SK-N-SH (cell line): ENCODE measurements around the gene NEURL1. TPM values are rescaled to one million over a fixed set of nuclear protein-coding genes. Genes with fewer than 3 reads are reported as not detected.
A peak's percentile ranks its signal among the peaks of the same experiment; 100 is the strongest.

Experiments
- CTCF ChIA-PET: fragments of 300-600, 350-600 bp; formaldehyde crosslinking; extraction: SDS; loops from one replicate; lab custom pipeline; 2021; lab: Yijun Ruan, JAX
- POLR2A ChIA-PET: fragments of 350-600 bp; sonication (Branson Sonifier 250); formaldehyde crosslinking; extraction: SDS; loops from one replicate; lab custom pipeline; 2020; ENCODE audit warnings: antibody characterized with exemption, inconsistent platforms; lab: Yijun Ruan, JAX
- DNase-seq: peaks from one replicate; pipeline ENCODE4 v3.0.0; 2012
- H2AFZ ChIP-seq: fragments of 200-600 bp; sonication (generic); 2 replicates; pipeline ENCODE4 v1.8.1; 2016; ENCODE audit warnings: antibody characterized with exemption, mild to moderate bottlenecking, low read depth
- H3F3A ChIP-seq: fragments of 200-600 bp; sonication (generic); replicated peaks from 2 replicates; pipeline ENCODE3; 2016; ENCODE audit warnings: antibody characterized with exemption, mild to moderate bottlenecking; ENCODE audit not compliant: insufficient read depth
- H3K27ac ChIP-seq, 2 experiments: fragments of 200-500 bp in 1 of 2; fragments of 200-600 bp in 1 of 2; sonication (Bioruptor generic) in 1 of 2; sonication (generic), shearing (Covaris generic) in 1 of 2; 2 replicates each; pipeline versions ENCODE4 v1.5.1 to v1.6.1; 2014 to 2016; ENCODE audit warnings: low read depth in 2 of 2, inconsistent platforms in 1 of 2, low read length in 1 of 2, mild to moderate bottlenecking in 1 of 2, mixed read lengths in 1 of 2
- H3K27me3 ChIP-seq: fragments of 200-600 bp; sonication (generic), shearing (Covaris generic); 2 replicates; pipeline ENCODE4 v1.6.1; 2016; ENCODE audit warnings: mixed run types; ENCODE audit not compliant: insufficient read depth
- H3K36me3 ChIP-seq, 2 experiments: fragments of 200-500 bp in 1 of 2; fragments of 200-600 bp in 1 of 2; sonication (Bioruptor generic) in 1 of 2; sonication (generic) in 1 of 2; replicated peaks in 1 of 2; 2 replicates each; pipeline versions ENCODE3 to v1.5.1; 2014 to 2016; ENCODE audit warnings: low read length in 1 of 2, mild to moderate bottlenecking in 1 of 2; ENCODE audit not compliant: insufficient read depth in 2 of 2, control insufficient read depth in 1 of 2
- H3K4me1 ChIP-seq, 2 experiments: fragments of 200-500 bp in 1 of 2; fragments of 200-600 bp in 1 of 2; sonication (Bioruptor generic) in 1 of 2; sonication (generic), shearing (Covaris generic) in 1 of 2; 2 replicates each; pipeline versions ENCODE4 v1.5.1 to v1.6.1; 2014 to 2016; ENCODE audit warnings: low read depth in 1 of 2, low read length in 1 of 2, mixed run types in 1 of 2; ENCODE audit not compliant: insufficient read depth in 2 of 2, control insufficient read depth in 1 of 2
- H3K4me2 ChIP-seq: fragments of 200-600 bp; sonication (generic), shearing (Covaris generic); 2 replicates; pipeline ENCODE4 v1.6.1; 2017; ENCODE audit warnings: mixed run types
- H3K4me3 ChIP-seq, 2 experiments: fragments of 200-500 bp in 1 of 2; fragments of 200-600 bp in 1 of 2; sonication (Bioruptor generic) in 1 of 2; sonication (generic), shearing (Covaris generic) in 1 of 2; 2 replicates each; pipeline versions ENCODE4 v1.5.1 to v1.8.1; 2014 to 2016; ENCODE audit warnings: low read depth in 2 of 2, inconsistent platforms in 1 of 2, low read length in 1 of 2, mild to moderate bottlenecking in 1 of 2, mixed read lengths in 1 of 2, moderate library complexity in 1 of 2
- H3K79me2 ChIP-seq: fragments of 200-600 bp; sonication (generic); 2 replicates; pipeline ENCODE4 v1.8.1; 2017; ENCODE audit warnings: mild to moderate bottlenecking; ENCODE audit not compliant: insufficient read depth
- H3K9ac ChIP-seq: fragments of 200-600 bp; sonication (generic); 2 replicates; pipeline ENCODE4 v1.6.1; 2017; ENCODE audit warnings: mixed run types
- H3K9me2 ChIP-seq: fragments of 200-600 bp; sonication (generic); 2 replicates; pipeline ENCODE4 v1.6.1; 2017; ENCODE audit warnings: mixed run types
- H3K9me3 ChIP-seq: fragments of 200-600 bp; sonication (generic); 2 replicates; pipeline ENCODE4 v1.6.1; 2017; ENCODE audit warnings: mixed run types, mild to moderate bottlenecking, moderate library complexity
- H4K20me1 ChIP-seq: fragments of 200-600 bp; sonication (generic); 2 replicates; pipeline ENCODE4 v1.6.1; 2017; ENCODE audit warnings: mild to moderate bottlenecking, mixed run types; ENCODE audit not compliant: insufficient read depth
- CHD2 ChIP-seq: fragments of 150-350 bp; IDR thresholded peaks from 2 replicates; pipeline ENCODE4 v1.6.1; 2018; ENCODE audit warnings: low read length; ENCODE audit not compliant: partially characterized antibody
- ELF1 ChIP-seq: IDR thresholded peaks from 2 replicates; pipeline ENCODE4 v1.4.0; 2012
- EP300 ChIP-seq, 2 experiments: IDR thresholded peaks; 2 replicates each; pipeline versions ENCODE4 v1.4.0 to v1.6.1; 2012; ENCODE audit warnings: borderline replicate concordance in 1 of 2, low read depth in 1 of 2, low read length in 1 of 2
- FOSL2 ChIP-seq: IDR thresholded peaks from 2 replicates; pipeline ENCODE4 v1.4.0; 2012; ENCODE audit warnings: low read depth, mild to moderate bottlenecking, moderate library complexity, borderline replicate concordance
- GATA2 ChIP-seq: sonication (generic); formaldehyde crosslinking; IDR thresholded peaks from 2 replicates; pipeline ENCODE4 v1.5.0; 2020; ENCODE audit warnings: mild to moderate bottlenecking, missing genetic modification reagents
- MEF2A ChIP-seq: IDR thresholded peaks from 2 replicates; pipeline ENCODE4 v1.4.0; 2012; ENCODE audit warnings: low read depth, borderline replicate concordance
- RCOR1 ChIP-seq: fragments of 150-350 bp; IDR thresholded peaks from 2 replicates; pipeline ENCODE4 v1.6.1; 2017; ENCODE audit warnings: antibody characterized with exemption, low read length
- RFX5 ChIP-seq: IDR thresholded peaks from 2 replicates; pipeline ENCODE4 v1.6.1; 2012; ENCODE audit warnings: mild to moderate bottlenecking, improper control_type of control experiment, low read length
- TAF1 ChIP-seq: IDR thresholded peaks from 2 replicates; pipeline ENCODE4 v1.6.1; 2012; ENCODE audit warnings: low read depth, mild to moderate bottlenecking, low read length, moderate library complexity, borderline replicate concordance
- TCF12 ChIP-seq: IDR thresholded peaks from 2 replicates; pipeline ENCODE4 v1.4.0; 2012
- WGBS: methylation state at CpG from one replicate; pipeline ENCODE4 v1.1.6; 2017; ENCODE audit warnings: low lambda C conversion rate; 5-methylcytosine and 5-hydroxymethylcytosine counted together
- polyA plus RNA-seq, 3 experiments: library from polyadenylated mRNA; depleted of rRNA; stranded (reverse); fragments of >200 nt; gene quantifications; 2 replicates each; pipeline ENCODE4 v1.2.3, GENCODE V29; 2012
- TF ChIP-seq, protein P1 (sequence below): IDR thresholded peaks from 2 replicates; pipeline ENCODE4 v1.4.0; 2012; ENCODE audit warnings: low read depth
- TF ChIP-seq, protein P2 (sequence below): IDR thresholded peaks from 2 replicates; pipeline ENCODE4 v1.6.1; 2012; ENCODE audit warnings: mild to moderate bottlenecking, low read depth, low read length, moderate library complexity

Gene NEURL1
- polyA plus RNA-seq, 1 of the 3 experiments (the other 2 are of a cell fraction), result 0.05 TPM

GRCh38 chr10:103609231-103610082 is 116.0 kb downstream of the NEURL1 start:
- Histone ChIP-seq H3K79me2 (no peaks in the 10 kb centered on the region), H3K4me1 (peaks cover 0 to 44% of the 10 kb centered on the region in 2 experiments; a peak in 2 of 4 replicates), H4K20me1 (no peaks in the 10 kb centered on the region), H3K9ac (no peak overlapping the region), H3K36me3 (peaks cover 0 to 9% of the 10 kb centered on the region in 2 experiments), H3K27me3 (no peaks in the 10 kb centered on the region), H3K27ac (peak overlapping the region in 1 of 2 experiments; percentile 95; a peak in 2 of 4 replicates), H3K9me2 (no peaks in the 10 kb centered on the region), H3K9me3 (no peaks in the 10 kb centered on the region), H2AFZ (no peak overlapping the region), H3K4me3 (no peak overlapping the region), H3F3A (no peaks in the 10 kb centered on the region), H3K4me2 (no peak overlapping the region)
- ChIA-PET CTCF (interaction anchor here (0.6 to 7.9 kb wide), 17 partner anchors 10 to 279 kb away, joined by 3 to 59 read pairs (median 3); no protein-coding TSS in a partner anchor), POLR2A (interaction anchor here (1.1 kb wide), 1 partner anchor 9 kb away, joined by 6 read pairs; no protein-coding TSS in a partner anchor)
- TF ChIP-seq TCF12 (no peak), CHD2 (no peak), MEF2A (no peak)
- TF ChIP-seq, protein P1, sequence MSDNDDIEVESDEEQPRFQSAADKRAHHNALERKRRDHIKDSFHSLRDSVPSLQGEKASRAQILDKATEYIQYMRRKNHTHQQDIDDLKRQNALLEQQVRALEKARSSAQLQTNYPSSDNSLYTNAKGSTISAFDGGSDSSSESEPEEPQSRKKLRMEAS, result no peak
- TF ChIP-seq, protein P2, sequence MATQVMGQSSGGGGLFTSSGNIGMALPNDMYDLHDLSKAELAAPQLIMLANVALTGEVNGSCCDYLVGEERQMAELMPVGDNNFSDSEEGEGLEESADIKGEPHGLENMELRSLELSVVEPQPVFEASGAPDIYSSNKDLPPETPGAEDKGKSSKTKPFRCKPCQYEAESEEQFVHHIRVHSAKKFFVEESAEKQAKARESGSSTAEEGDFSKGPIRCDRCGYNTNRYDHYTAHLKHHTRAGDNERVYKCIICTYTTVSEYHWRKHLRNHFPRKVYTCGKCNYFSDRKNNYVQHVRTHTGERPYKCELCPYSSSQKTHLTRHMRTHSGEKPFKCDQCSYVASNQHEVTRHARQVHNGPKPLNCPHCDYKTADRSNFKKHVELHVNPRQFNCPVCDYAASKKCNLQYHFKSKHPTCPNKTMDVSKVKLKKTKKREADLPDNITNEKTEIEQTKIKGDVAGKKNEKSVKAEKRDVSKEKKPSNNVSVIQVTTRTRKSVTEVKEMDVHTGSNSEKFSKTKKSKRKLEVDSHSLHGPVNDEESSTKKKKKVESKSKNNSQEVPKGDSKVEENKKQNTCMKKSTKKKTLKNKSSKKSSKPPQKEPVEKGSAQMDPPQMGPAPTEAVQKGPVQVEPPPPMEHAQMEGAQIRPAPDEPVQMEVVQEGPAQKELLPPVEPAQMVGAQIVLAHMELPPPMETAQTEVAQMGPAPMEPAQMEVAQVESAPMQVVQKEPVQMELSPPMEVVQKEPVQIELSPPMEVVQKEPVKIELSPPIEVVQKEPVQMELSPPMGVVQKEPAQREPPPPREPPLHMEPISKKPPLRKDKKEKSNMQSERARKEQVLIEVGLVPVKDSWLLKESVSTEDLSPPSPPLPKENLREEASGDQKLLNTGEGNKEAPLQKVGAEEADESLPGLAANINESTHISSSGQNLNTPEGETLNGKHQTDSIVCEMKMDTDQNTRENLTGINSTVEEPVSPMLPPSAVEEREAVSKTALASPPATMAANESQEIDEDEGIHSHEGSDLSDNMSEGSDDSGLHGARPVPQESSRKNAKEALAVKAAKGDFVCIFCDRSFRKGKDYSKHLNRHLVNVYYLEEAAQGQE, result no peak
- 94% methylated on average over 8 of the region's 8 CpGs for WGBS
- DNase-seq, result no peak

DNA sequence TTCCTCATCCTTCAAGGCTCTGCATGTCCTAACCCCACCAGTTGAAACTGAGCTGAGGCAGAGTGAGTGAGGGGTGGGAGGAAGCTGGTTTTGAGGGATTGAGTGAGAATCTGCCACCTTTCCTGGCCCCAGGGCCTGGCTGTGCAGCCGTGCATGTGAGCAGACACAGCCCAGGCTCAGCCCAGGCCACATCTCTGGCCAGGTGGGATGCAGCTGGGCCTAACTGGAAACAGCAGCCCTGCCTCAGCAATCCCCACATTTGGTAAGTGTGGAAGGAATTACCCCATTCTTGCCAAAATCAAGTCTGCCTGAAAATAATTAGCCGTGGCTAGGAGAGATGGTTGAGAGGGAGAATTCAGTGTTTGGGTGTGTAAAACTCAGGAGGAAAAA is 116.6 kb downstream of the NEURL1 start:
- no peaks in the 10 kb centered on the region for H4K20me1 ChIP-seq
- WGBS, result 46% methylated on average over 2 of the region's 2 CpGs

More for the DNA sequence above, 116.6 kb downstream of the NEURL1 start:
- H3K27ac ChIP-seq, result peak overlapping the region in 1 of 2 experiments; percentile 95; a peak in 2 of 4 replicates
- H3K9me2 ChIP-seq, result no peaks in the 10 kb centered on the region
- H3F3A ChIP-seq, result no peaks in the 10 kb centered on the region
- TF ChIP-seq CHD2 (peak; percentile 58), GATA2 (CRISPR knock-in tag) (peak; percentile 49; the same call in 1 of the 2 replicates), EP300 (IDR thresholded peaks at IDR 0.05; ENCODE audit: borderline replicate concordance in 1 of 2, low read depth in 1 of 2, low read length in 1 of 2) (peak in 1 of 2 experiments; percentile 76; a peak in 1 of 4 replicates), RFX5 (no peak), FOSL2 (no peak), TAF1 (no peak), ELF1 (no peak), RCOR1 (peak; percentile 81; the same call in 1 of the 2 replicates)
- no peaks in the 10 kb centered on the region for H3K27me3 ChIP-seq
- H3K36me3 ChIP-seq, result peaks cover 0 to 9% of the 10 kb centered on the region in 2 experiments
- H3K9me3 ChIP-seq, result no peaks in the 10 kb centered on the region
- no peak overlapping the region for H3K4me2 ChIP-seq
- H3K9ac ChIP-seq, result no peak overlapping the region
- no peak overlapping the region for H3K4me3 ChIP-seq
- H2AFZ ChIP-seq, result no peak overlapping the region
- ChIA-PET CTCF (interaction anchor here (0.6 to 7.9 kb wide), 16 partner anchors 10 to 278 kb away, joined by 3 to 59 read pairs (median 3); no protein-coding TSS in a partner anchor), POLR2A (interaction anchor here (1.1 kb wide), 2 partner anchors 9 to 113 kb away, joined by 3 to 6 read pairs; no protein-coding TSS in a partner anchor)
- no peaks in the 10 kb centered on the region for H3K79me2 ChIP-seq
- peaks cover 0 to 47% of the 10 kb centered on the region in 2 experiments; a peak in 2 of 4 replicates for H3K4me1 ChIP-seq
- peak; percentile 74 for DNase-seq
